HG02798 (cell line): ENCODE measurements around the gene FSTL5.

ENCODE experiments used
- ATAC-seq: cut with Tn5 transposase; IDR thresholded peaks from one replicate; pipeline ENCODE4 v1.9.1; 2021; ENCODE audit warnings: mild to moderate bottlenecking; ENCODE audit not compliant: unreplicated experiment, poor library complexity

FSTL5 gene

GRCh38 chr4:161949946-161950725 is 213.7 kb downstream of the FSTL5 start:
- no peak for ATAC-seq

GRCh38 chr4:161948026-161948770 is 215.6 kb downstream of the FSTL5 start:
- no peak for ATAC-seq

- no peak for ATAC-seq
Observed at GRCh38 chr4:161937596-161937995, 226.2 kb downstream of the FSTL5 start.

- ATAC-seq: no peak
Observed at GRCh38 chr4:161936625-161937550, 226.9 kb downstream of the FSTL5 start.

- no peak for ATAC-seq
Observed at GRCh38 chr4:161931089-161931488, 232.7 kb downstream of the FSTL5 start.

GRCh38 chr4:161929956-161930355 is 233.8 kb downstream of the FSTL5 start:
- no peak for ATAC-seq

DNA sequence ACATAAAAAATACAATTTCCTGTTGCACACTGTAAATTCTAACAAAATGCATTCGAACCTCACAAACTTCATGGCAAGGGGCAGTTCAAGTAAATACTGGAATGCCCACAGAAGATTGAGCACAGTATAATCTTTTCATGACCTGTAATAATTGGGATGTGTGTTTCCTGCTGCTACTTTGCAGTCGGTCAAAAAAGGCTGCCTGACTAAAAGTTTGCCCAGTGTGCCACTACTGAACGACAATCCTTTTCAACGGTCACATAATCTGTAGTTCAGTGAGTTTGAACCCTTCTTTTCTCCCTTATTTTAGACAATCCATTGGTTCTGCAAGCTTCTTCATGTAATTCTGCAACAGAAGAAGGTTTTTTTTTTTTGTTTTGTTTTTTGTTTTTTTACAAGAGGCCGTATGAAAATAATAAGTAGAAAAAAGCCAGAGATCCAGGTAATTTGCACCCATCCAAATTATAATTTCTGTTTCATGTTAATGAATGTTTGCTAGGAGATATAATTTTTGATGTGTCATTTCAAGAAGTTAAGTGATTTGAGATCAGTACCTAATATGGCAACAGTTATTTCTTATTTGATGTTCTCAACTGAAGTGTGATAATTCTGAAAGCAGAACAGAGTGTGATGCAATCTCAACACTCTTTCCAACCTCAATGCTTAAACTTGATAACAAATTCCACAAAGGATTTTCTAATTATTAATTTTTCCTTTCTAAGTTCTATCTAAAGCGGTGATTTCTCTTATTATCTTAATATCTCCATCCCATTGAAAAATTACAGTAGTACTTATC is 237.6 kb downstream of the FSTL5 start:
- ATAC-seq: no peak

DNA sequence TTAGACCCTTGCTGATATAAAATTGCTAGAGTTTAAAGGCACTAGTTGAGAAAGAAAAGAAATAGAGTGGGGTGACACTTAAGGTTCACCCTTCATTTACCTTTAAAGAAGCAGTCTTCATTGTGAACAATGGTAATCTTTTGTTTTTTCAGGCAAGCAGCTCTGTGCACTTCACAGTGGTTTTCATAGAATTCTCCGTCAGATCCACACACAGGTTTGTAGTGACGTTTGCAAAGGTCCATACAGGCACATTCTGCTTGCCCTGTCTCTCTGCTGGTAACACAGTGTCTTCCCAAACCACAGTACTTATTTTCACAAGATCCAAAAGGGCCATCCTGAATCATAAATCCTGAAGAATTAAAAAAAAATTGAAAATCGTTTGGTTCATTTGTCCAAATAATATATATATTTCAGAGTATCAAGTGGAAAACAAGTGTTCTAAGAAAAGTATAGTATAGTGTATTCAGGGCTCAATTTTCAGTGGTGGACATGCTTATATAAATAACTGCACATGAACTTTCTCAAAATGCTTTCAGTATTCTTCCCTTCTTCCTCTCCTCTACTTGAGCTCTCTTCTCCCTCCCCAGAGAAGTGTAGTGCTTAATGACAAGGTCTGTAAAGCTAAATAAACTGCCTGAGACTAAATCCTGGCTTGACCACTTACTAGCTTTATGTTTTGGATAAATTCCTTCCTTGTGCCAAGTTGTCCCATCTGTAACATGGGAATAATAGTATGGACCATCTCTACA is 243.3 kb downstream of the FSTL5 start:
- ATAC-seq: peak; percentile 30

DNA sequence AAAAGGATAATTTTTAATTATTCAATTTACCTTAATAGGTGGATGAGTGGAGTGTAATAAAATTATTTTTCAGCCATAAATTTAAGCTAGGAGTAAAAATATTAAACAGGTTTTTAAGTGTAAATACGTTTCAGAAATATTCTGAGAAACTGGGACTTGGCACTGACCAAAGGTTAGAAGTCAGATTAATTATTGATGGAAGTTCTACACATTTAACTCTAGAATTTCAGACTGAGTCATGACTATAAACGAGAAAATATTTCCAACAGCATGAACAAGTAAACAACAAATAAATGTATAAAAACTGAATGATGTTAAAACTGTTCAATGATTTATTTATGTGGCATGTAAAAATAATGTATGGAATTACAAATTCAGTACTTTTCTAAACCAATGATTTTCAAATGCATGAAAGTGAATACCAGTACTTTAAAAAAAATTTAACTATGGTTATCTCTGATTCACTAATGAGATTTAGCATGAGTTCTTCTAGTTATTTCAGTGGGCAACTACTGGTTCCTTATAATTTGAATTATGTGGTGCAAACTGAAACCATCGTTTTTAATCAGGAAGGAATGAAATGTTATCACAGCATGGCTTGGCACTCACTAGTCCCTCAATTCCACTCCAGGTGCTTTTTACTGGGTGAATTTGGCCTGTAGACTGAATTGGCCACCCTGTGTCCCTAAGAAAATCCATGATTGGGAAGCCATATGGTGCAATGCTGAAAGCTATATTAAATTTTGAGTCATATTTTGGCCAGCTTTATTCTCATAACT is 244.2 kb downstream of the FSTL5 start:
- ATAC-seq: peak; percentile 60

DNA sequence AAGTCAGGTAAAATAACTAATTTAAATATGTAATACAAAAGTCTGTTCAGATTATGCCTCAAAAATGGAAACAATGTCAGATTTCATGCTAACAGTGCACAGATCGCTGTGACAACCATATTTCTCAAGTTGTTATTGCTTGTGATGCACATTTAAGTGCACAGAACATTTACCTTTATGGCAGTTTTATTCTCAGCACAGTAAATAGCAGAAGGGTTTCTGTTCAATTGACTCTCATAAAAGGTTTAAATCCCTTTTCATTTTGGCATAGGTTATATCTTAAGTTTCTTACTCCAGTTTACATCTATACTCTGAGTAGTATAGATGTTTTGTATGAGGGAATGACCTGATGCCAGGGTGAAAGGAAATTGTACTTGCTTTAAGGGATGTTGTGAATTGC is 247.8 kb downstream of the FSTL5 start:
- ATAC-seq: no peak

GRCh38 chr4:161907590-161907955 is 256.2 kb downstream of the FSTL5 start:
- ATAC-seq: no peak

- ATAC-seq: no peak
Observed at GRCh38 chr4:161906836-161907589, 256.8 kb downstream of the FSTL5 start.

GRCh38 chr4:161900110-161900509 is 263.7 kb downstream of the FSTL5 start:
- ATAC-seq: no peak

DNA sequence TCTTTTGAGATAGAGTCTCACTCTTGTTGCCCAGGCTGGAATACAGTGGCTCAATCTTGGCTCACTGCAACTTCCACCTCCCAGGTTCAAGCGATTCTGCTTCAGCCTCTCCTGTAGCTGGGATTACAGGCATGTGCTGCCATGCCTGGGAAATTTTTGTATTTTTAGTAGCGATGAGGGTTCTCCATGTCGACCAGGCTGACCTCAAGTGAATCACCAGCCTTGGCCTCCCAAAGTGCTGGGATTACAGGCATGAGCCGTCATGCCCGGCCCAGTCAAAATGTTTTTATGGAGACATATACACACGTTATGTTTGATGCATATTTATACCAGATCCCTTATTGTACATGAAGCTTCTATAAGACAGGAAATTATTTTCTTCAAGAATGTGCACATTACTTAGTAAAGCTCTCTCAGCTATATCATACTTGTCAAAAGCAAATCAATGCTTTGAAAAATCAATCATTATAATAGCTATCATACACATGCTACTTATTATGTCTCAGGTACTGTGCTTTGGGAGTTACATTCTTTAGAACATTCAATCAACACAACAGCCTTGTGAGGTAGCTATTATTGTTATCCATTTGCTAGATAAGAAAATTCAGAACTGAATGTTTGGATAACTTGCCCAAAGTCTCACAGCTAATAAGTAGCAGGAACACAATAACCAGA is 269.2 kb downstream of the FSTL5 start:
- no peak for ATAC-seq

GRCh38 chr4:161894014-161894413 is 269.8 kb downstream of the FSTL5 start:
- no peak for ATAC-seq

DNA sequence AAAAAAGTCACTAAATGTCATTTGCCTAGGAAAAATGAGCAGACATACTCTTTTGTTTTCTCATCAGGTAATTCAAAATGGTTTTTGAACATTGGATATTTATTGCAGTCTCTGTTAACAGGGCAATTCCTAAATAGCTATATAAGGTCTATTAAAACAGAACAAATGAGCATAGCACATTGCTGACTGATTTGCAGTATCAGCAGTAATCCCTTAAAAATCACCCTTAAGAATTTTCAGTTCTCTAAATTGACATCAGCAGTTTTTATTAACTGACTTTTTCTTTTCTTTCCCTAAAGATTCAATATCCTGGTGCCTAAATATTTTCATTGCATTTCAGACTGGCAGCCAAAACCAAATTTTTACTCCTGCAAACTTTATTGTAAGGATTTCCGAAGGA is 270.2 kb downstream of the FSTL5 start:
- no peak for ATAC-seq

GRCh38 chr4:161892951-161893350 is 270.8 kb downstream of the FSTL5 start:
- no peak for ATAC-seq
